ENCODE data around the gene SMG1.
"Not testable (repeated sequence)": the region's sequence is repeated elsewhere in the genome, so short reads cannot be mapped to it uniquely, and the experiment has no call there.

SMG1 gene

GRCh38 chr16:18777664-18778063 is 148.5 kb downstream of the SMG1 start:
- H3K4me1 ChIP-seq (ENCODE audit: control insufficient read depth, low read length); H3F3A ChIP-seq (ENCODE audit: control insufficient read depth, insufficient read depth); H3K4me2 ChIP-seq (ENCODE audit: low read length); H3K9me3 ChIP-seq (ENCODE audit: control insufficient read depth, insufficient read depth, low read length); H3K27me3 ChIP-seq (ENCODE audit: control insufficient read depth, low read length); H3K79me2 ChIP-seq (ENCODE audit: control insufficient read depth, low read length); H3K4me3 ChIP-seq (ENCODE audit: low read length); H3K27ac ChIP-seq (ENCODE audit: low read depth, low read length); H4K20me1 ChIP-seq (ENCODE audit: control insufficient read depth, insufficient read depth, low read depth, low read length); H3K9me2 ChIP-seq (replicated peaks; ENCODE audit: control insufficient read depth, low read length); H3K36me3 ChIP-seq (ENCODE audit: control insufficient read depth, low read length): not testable (repeated sequence)

DNA sequence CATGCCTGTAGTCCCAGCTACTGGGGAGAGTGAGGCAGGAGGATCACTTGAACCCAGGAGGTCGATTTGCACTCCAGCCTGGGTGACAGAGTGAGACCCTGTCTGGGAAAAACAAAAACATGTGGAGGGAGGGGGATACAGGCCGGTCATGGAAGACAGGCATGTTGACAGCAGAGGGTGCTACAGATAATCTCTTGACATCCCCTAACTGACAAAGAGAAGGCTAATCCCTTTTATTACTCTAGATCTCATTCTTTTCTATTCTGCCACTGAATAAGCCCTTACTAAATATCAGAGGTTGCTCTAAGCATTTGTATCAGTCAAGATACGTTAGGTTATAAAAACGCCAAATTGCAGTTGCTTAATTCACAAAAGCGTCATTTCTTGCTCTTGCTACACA is 149.9 kb downstream of the SMG1 start:
- H3K4me1 ChIP-seq (ENCODE audit: control insufficient read depth, low read length); H3K9me3 ChIP-seq (ENCODE audit: control insufficient read depth, insufficient read depth, low read length); H3K27me3 ChIP-seq (ENCODE audit: control insufficient read depth, low read length); H3K4me3 ChIP-seq (ENCODE audit: low read length); H3K4me2 ChIP-seq (ENCODE audit: low read length); H3K36me3 ChIP-seq (ENCODE audit: control insufficient read depth, low read length); H3K79me2 ChIP-seq (ENCODE audit: control insufficient read depth, low read length); H3K27ac ChIP-seq (ENCODE audit: low read depth, low read length); H4K20me1 ChIP-seq (ENCODE audit: control insufficient read depth, insufficient read depth, low read depth, low read length); H3K9me2 ChIP-seq (replicated peaks; ENCODE audit: control insufficient read depth, low read length); H3F3A ChIP-seq (ENCODE audit: control insufficient read depth, insufficient read depth): not testable (repeated sequence)

GRCh38 chr16:18774651-18775050 is 151.6 kb downstream of the SMG1 start:
- not testable (repeated sequence) for H4K20me1 ChIP-seq (ENCODE audit: control insufficient read depth, insufficient read depth, low read depth, low read length); H3K9me2 ChIP-seq (replicated peaks; ENCODE audit: control insufficient read depth, low read length); H3K36me3 ChIP-seq (ENCODE audit: control insufficient read depth, low read length); H3K27me3 ChIP-seq (ENCODE audit: control insufficient read depth, low read length); H3K27ac ChIP-seq (ENCODE audit: low read depth, low read length); H3K4me2 ChIP-seq (ENCODE audit: low read length); H3K79me2 ChIP-seq (ENCODE audit: control insufficient read depth, low read length); H3K4me3 ChIP-seq (ENCODE audit: low read length); H3K9me3 ChIP-seq (ENCODE audit: control insufficient read depth, insufficient read depth, low read length); H3F3A ChIP-seq (ENCODE audit: control insufficient read depth, insufficient read depth); H3K4me1 ChIP-seq (ENCODE audit: control insufficient read depth, low read length)

- not testable (repeated sequence) for H3K36me3 ChIP-seq (ENCODE audit: control insufficient read depth, low read length); H3K9me2 ChIP-seq (replicated peaks; ENCODE audit: control insufficient read depth, low read length); H3K4me2 ChIP-seq (ENCODE audit: low read length); H3K27me3 ChIP-seq (ENCODE audit: control insufficient read depth, low read length); H3K9me3 ChIP-seq (ENCODE audit: control insufficient read depth, insufficient read depth, low read length); H3K4me1 ChIP-seq (ENCODE audit: control insufficient read depth, low read length); H3F3A ChIP-seq (ENCODE audit: control insufficient read depth, insufficient read depth); H3K27ac ChIP-seq (ENCODE audit: low read depth, low read length); H3K79me2 ChIP-seq (ENCODE audit: control insufficient read depth, low read length); H3K4me3 ChIP-seq (ENCODE audit: low read length); H4K20me1 ChIP-seq (ENCODE audit: control insufficient read depth, insufficient read depth, low read depth, low read length)
Observed at GRCh38 chr16:18772171-18772570, 154.0 kb downstream of the SMG1 start.

DNA sequence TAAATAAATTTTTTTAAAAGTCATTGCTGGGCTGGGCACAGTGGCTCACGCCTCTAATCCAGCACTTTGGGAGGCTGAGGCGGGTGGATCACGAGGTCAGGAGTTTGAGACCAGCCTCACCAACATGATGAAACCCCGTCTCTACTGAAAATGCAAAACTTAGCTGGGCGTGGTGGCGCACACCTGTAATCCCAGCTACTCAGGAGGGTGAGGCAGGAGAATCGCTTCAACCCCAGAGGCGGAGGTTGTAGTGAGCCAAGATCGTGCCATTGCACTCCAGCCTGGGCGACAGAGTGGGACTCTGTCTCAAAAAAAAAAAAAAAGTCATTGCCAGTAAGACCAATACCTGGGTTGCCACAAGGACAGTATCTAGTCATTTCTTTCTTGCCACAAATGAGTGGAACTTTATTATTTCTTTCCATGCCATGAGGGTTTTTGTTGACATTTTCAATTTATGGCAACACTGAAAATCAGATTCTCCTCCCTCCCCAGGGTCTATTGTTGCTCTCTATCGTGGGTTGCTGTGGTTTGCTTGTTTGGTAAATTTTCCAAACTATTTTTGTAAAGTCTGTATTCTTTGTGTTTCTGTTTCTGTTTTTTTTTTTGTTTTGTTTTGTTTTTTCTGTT is 155.8 kb downstream of the SMG1 start:
- H3K36me3 ChIP-seq (ENCODE audit: control insufficient read depth, low read length); H4K20me1 ChIP-seq (ENCODE audit: control insufficient read depth, insufficient read depth, low read depth, low read length); H3K27ac ChIP-seq (ENCODE audit: low read depth, low read length): not testable (repeated sequence)

GRCh38 chr16:18767217-18767616 is 159.0 kb downstream of the SMG1 start:
- not testable (repeated sequence) for H3K79me2 ChIP-seq (ENCODE audit: control insufficient read depth, low read length); H3K4me1 ChIP-seq (ENCODE audit: control insufficient read depth, low read length); H3K27ac ChIP-seq (ENCODE audit: low read depth, low read length); H3K4me3 ChIP-seq (ENCODE audit: low read length); H3K9me2 ChIP-seq (replicated peaks; ENCODE audit: control insufficient read depth, low read length); H3K4me2 ChIP-seq (ENCODE audit: low read length); H3K27me3 ChIP-seq (ENCODE audit: control insufficient read depth, low read length); H3K9me3 ChIP-seq (ENCODE audit: control insufficient read depth, insufficient read depth, low read length); H4K20me1 ChIP-seq (ENCODE audit: control insufficient read depth, insufficient read depth, low read depth, low read length); H3K36me3 ChIP-seq (ENCODE audit: control insufficient read depth, low read length); H3F3A ChIP-seq (ENCODE audit: control insufficient read depth, insufficient read depth)

More for the DNA sequence above, 155.8 kb downstream of the SMG1 start:
- not testable (repeated sequence) for H3K4me3 ChIP-seq (ENCODE audit: low read length); H3K4me2 ChIP-seq (ENCODE audit: low read length); H3K27me3 ChIP-seq (ENCODE audit: control insufficient read depth, low read length); H3K4me1 ChIP-seq (ENCODE audit: control insufficient read depth, low read length); H3K79me2 ChIP-seq (ENCODE audit: control insufficient read depth, low read length); H3K9me3 ChIP-seq (ENCODE audit: control insufficient read depth, insufficient read depth, low read length); H3K9me2 ChIP-seq (replicated peaks; ENCODE audit: control insufficient read depth, low read length); H3F3A ChIP-seq (ENCODE audit: control insufficient read depth, insufficient read depth)

DNA sequence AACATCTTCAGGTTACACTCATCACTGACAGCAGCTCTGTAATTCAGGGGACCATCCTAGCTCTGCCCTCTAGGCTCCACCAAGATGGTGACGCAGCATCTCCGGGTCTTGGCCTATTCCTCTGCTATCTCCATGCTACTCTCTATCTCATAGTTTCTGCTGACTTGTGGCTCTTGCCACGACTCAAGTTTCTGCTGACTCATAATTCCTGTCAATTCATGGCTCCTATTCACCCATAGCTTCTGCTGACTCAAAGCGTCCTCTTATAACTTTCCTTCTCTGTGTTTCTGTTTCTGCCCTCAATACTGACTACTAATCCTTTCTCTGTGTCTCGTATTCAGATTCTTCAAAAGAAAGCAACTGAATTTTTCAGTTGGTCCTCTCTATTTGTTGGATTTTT is 163.5 kb downstream of the SMG1 start:
- not testable (repeated sequence) for H3K9me2 ChIP-seq (replicated peaks; ENCODE audit: control insufficient read depth, low read length); H3K9me3 ChIP-seq (ENCODE audit: control insufficient read depth, insufficient read depth, low read length); H3F3A ChIP-seq (ENCODE audit: control insufficient read depth, insufficient read depth); H3K4me3 ChIP-seq (ENCODE audit: low read length); H3K36me3 ChIP-seq (ENCODE audit: control insufficient read depth, low read length); H3K27me3 ChIP-seq (ENCODE audit: control insufficient read depth, low read length); H3K27ac ChIP-seq (ENCODE audit: low read depth, low read length); H3K79me2 ChIP-seq (ENCODE audit: control insufficient read depth, low read length); H3K4me1 ChIP-seq (ENCODE audit: control insufficient read depth, low read length); H4K20me1 ChIP-seq (ENCODE audit: control insufficient read depth, insufficient read depth, low read depth, low read length); H3K4me2 ChIP-seq (ENCODE audit: low read length)

Data from DOHH2 (cell line).